K562 (cell line): ENCODE results near the gene TRIM68.

ENCODE experiments used
- CTCF ChIP-seq, 3 experiments: IDR thresholded peaks in 2 of 3; conservative IDR thresholded peaks in 1 of 3; 2 replicates each; pipeline ENCODE4 v1.5.1; 2011 to 2012; ENCODE audit warnings: low read length in 3 of 3, mild to moderate bottlenecking in 3 of 3, control low read depth in 2 of 3, improper control_type of control experiment in 1 of 3, inconsistent platforms in 1 of 3, low read depth in 1 of 3, mixed read lengths in 1 of 3, moderate library complexity in 1 of 3; ENCODE audit not compliant: insufficient read depth in 2 of 3
- FOXA1 ChIP-seq: fragments of 450-650 bp; IDR thresholded peaks from 2 replicates; pipeline ENCODE4 v1.6.1; 2016; ENCODE audit warnings: mild to moderate bottlenecking, borderline replicate concordance

- TF ChIP-seq CTCF (IDR thresholded peaks at IDR 0.05 in 2 of 3, conservative IDR thresholded peaks at IDR 0.05 in 1 of 3; ENCODE audit: insufficient read depth in 2 of 3, low read depth in 1 of 3, low read length in 3 of 3), result no peak
- TF ChIP-seq FOXA1, result no peak
These were observed 3.0 kb downstream of the TRIM68 start for GRCh38 chr11:4605057-4605456.
